NCI-H2081 treated with DMSO at 0.1 percent for 48 hours (cell line): Measurements from ENCODE around the gene CCDC102B.
"Not testable (repeated sequence)": the region's sequence is repeated elsewhere in the genome, so short reads cannot be mapped to it uniquely, and the experiment has no call there.

ENCODE experiments used
- DNase-seq: peaks from one replicate; lab custom pipeline; 2025; lab: John Stamatoyannopoulos, UW

The CCDC102B gene

DNA sequence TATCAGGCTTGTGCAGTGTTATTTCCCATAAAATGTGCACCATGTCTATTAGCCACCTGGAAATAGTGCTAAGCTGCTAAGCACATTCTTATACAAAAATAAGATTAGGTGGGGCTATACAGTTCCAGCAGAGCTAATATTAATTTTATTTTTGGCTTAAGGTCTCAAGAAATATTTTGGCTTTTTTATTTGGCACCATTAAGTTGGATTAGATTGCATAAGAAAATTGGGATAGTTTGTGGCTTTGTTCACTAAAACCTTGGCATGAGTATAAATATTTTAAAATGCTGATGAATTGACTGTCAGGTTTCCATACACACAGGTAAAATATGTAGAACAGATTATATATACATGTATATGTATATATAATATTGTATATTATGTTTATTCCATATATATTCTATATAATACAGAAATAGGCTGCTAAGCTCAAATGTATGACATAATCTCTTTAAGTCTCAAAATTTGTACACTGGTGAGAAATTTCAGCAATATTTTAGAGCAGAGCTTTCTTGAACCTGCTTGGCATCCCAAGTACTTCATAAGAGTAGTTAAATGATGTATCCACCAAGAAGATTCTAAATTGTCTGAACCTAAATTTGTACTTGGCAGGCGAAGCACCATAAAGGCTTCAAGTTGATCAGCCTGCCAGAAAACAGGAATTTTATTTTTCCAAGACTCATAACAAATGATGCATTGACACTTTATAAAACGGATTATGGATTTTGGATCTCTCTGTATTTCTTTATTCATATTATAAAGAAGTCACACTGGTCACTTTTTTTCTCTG lies 32.6 kb downstream of the CCDC102B start:
- no peak for DNase-seq

DNA sequence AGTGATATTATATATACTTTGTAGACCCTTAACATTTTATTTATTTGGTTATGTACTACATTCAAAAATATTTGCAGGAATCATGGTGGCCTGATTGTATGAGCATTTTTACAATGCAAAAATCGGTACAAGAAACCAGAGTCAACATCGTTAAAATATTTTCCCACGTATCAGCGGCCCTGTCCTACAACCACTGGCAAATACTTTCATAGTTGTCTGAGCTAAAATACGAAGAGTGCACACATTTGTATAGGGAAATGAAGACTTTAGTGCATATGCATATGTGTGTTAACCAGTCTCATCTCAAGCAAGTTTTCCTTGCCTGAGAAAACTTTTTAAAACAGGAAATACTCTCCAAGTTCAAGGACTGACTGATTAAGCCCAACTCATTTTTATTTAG lies 35.9 kb downstream of the CCDC102B start:
- DNase-seq, result no peak

DNA sequence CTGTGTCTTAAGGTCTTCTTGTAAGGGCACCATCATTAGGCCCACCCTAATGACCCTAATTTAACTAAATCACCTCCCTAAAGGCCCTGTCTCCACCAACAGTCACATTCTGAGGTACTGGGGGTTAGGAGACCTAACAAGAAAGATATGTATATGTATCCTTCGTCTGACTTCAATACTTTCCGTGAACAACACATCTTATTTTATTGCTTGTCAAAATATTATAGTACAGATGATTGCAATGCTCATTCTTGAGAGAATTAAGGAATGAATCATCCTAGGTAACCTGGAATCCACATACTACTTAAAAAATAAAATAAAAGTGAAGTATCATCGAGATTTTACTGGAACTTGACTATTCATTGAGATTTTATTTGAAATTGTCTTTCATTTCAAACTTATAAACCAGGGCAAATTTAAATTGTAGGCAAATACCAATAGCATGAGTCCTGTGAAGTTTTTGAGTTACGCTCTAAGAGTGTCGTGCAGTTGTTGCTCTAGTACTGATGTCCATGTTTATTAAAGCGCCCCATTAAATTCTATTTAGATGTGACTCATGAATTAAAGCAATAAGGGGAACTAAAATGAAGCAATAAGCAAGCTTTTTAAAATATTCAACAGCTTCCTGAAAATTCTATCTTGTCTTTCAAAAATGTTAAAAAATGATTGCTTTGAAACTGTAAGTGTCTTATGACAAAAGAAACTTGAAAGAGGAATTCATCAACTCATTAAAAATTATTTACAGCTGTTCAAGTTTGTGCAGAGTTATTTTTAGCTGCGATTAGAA lies 40.0 kb downstream of the CCDC102B start:
- no peak for DNase-seq

DNA sequence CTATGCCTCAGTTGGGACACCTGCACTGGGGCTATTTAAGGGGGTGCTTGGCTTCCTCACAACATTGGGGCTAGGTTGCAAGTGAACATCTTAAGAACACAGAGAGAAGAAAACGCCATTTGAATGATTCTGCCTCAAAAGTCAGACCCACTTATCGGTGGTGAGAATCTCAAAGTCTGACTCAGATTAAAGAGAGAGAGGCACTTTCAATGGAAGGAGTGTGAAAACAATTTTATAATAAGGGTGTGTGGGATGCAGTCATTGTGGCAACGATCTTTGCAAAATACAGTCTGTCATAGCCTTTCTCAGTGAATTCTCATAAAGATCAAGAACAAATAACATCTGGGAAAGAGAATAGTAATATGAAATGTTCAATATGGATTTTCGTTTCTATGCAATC lies 41.8 kb downstream of the CCDC102B start:
- DNase-seq, result no peak

DNA sequence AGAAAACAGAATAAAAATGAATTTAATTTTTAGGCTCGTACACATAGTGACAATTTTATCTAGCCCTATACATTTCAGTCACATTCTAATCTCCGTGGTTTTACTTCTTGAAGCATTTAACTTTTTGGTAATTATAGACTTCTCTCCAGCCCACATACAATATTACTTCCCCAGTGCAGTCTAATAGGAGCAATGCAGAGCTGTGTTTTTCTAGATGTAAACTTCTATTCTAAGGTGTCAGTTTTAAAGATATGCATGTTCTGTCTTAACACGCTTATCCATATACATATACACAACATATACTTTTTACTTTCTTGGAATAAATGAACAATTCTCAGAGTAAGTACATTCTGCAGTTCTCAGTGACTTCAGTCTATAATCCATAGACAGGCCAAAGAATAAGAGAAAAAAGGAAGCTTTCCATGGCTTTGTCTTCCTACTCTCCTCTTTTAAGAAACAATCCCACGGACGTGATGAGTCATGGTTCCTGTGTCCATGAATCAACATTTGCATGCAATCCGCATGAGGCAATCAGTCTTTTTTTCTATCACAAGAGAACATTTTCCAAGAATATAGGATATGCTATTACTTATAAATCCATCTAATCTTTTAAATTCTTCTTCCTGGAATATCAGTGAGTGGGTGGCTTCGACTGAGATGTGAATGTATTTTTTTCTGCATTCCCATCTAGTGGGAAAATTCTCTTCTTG lies 42.8 kb downstream of the CCDC102B start:
- no peak for DNase-seq

DNA sequence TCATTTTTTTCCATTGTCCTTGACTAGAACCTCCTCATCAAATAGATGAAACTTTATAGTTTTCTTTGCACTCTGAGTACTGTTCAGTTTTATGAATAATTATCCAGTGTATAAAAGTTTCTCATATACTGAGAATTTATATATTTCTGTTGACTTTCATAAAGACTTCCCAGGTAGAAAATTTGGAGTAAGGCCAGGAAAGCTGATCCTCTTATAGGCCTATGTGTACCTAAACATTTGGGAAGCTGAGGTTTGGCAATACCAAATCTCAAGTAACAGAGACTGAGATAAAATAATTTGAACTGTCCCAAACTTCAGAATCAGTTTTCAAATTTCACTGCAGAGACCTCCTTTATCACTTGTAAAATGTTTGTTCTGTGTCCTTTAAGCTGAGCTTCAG lies 43.4 kb downstream of the CCDC102B start:
- DNase-seq, result no peak

DNA sequence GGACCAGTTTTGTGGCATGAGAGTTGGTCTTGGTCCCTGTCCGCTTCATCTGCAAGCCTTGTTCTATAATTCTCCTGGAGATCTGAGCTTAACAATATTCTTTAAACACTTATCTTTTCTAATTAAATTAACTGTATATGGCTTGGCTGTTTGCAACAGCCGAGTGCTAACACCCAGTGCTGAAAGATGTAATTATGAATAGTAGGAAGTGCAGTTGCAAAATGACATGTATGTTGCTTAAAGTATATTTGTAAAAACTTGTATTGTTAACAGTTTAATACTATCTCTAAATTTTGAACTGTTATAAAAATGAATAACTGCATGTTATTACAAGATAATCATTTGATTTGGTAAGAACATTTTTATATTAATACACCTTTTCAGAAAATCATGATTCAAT lies 45.1 kb downstream of the CCDC102B start:
- DNase-seq, result no peak

DNA sequence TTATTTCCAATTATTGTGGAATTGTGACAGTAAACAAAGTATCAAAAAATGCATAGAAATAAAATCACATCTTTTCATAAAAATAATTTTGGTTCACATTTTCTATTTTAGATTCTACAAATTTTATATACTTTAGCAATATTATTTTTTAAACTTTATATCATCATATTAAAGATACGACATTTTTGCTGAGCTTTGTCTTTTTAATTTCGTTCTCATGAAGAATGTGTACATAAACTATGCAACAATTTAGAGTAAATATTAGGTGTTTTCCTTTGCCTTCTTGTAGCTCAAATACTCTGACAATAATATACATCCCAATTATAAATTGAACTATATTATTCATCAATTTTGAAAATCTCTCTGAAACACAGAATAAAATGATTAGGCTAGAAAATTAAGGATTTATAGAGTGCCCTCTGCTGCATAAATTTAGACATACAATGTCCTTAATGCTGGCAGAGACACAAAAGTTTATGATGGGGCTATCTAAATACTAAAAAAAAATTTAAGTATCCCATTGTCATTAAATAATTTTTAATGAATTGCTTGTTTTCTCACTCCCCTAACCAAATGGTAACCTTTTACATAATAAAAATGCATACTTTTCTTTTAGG lies 45.7 kb downstream of the CCDC102B start:
- no peak for DNase-seq

DNA sequence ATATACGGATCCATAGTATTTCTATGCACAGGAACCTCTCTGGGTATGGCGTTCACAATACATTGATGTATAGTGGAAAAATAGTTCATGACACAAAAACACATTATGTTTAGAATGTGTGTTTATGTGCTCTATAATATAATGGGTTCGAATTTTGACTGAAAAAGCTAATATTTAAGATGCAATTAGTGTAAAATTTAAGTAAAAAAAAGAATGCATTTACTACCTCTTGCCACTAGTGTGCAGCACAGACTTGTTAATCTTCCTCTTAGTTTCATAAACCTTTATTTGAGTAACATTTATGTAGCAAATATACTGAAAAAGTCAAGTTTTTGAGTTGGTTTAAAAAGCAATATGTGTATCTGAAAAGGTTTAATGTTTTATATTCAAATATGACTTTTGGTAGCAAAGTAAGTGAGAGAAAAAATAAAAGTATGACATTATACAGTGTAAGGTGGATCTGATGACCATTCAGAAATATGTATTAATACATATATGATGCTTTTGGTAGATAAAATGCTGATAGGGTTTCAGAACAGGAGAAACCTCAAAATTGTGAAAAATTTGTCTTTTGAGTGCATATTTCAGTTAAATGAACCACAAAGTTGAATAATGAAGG lies 49.4 kb downstream of the CCDC102B start:
- peak; percentile 21 for DNase-seq

DNA sequence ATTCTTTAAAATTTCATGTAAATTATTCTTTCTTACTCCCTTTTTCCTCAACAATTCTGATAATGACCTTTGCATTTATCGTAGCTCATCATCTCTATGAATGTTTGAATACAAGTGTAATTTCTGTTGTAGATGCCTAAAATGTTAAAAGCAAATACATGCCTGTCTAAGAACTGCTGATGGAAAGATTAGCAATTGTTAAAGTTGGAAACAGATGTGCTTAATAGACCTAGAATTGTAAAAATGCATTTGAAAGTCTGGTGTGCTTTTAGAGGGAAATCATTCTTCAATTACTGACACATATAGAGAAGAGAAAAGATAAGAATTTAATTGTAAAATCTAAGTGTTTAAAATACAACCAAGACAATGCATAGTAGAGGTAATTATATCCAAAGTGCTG lies 50.4 kb downstream of the CCDC102B start:
- no peak for DNase-seq

DNA sequence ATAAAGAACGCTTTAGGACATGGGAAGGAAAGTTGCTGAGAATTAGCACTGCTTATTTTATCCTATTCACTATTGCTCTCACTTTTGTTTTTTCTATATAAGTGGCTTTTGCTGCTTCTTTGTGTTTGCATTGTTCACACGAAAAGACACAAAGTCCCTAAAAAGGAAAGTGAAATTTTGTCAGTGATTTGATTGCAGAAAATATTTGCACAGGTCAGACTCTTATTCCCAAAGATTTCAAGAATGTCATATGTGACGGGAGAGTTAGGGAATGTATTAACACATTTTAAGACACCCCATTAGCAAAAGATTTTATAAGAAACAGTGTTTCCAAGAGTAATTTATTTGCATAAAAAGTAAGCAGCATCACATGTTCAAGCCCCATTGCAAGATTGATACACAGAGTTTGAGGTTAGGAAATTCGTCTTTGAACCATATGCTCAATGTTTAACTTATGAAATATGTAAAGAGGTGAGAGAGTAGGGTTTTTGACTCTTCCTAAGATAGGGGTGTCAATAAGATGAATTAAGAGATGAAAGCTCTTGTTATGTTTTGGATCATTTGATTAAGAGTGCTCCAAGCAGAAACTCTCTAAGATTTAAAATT lies 57.0 kb downstream of the CCDC102B start:
- no peak for DNase-seq

DNA sequence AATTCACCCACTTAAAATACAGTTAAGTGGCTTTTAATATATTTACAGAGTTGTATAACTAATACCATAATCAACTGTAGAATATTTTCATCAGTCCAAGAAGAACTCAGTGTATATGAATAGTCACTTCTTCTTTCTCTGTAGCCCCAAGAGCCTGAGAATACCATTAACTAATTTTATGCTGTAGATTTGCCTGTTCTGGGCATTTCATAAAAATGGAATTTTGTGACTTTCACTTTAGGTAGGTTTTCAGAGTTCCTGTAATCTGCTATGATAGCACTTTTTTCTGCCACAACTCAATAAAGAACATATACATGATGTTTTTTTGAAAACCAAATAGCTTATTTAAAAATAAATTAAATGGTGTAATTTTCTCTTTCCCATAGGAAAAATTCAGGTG lies 57.6 kb downstream of the CCDC102B start:
- DNase-seq, result no peak

DNA sequence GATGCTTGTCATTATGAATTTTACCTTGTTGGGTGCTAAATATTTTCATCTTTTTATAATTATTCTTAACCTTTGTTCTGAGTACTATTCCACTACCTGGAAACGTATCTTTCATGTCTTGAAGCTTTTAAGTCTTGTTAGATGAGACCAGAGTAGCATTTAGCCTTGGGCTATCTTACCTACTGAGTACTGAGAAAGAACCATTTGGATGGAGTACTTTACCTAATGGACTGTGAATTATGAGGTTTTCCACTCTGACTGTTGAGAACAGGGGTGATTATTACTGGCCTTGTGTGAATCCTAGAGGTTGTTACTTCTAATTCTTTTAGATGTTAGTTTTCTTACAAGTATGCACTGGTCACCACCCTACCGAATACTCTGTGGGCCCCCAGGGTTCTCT lies 63.5 kb downstream of the CCDC102B start:
- no peak for DNase-seq

DNA sequence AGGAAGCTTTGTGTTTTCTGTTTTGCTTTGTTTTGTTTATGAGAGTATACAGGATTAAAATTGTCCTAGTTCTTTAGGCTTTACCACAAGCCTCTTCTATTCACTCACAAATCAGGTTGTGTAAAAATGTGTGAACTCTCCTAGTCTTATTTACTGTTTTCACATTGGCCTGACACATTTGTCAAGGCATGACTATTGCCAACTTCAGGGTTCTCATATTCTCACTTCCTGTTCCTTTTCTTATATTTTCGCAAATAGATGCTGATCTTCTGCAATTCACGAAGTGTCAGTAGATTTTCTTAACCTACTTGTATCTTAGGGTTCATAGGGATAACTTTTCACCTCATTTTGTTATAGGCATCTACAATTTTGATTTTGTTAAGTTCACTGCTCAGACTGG lies 67.1 kb downstream of the CCDC102B start:
- DNase-seq, result no peak

DNA sequence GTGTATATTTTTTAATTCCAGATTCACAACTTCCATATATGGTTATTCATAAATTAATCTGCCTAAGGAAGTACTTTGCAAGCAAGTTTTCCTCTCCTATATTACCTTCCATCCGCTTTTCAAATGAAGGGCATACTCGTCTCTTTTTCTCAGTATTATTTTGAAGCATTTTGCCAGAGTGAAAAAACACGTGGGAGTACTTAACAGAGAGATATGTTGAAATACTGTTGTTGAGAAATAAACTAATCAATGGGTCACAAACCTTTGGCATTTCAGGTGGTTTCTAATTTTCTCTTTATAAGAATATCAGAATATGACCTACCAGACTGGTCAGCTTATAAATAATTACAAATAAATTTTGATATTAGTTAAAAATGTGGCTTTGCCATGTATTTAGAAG lies 67.6 kb downstream of the CCDC102B start:
- DNase-seq, result no peak

DNA sequence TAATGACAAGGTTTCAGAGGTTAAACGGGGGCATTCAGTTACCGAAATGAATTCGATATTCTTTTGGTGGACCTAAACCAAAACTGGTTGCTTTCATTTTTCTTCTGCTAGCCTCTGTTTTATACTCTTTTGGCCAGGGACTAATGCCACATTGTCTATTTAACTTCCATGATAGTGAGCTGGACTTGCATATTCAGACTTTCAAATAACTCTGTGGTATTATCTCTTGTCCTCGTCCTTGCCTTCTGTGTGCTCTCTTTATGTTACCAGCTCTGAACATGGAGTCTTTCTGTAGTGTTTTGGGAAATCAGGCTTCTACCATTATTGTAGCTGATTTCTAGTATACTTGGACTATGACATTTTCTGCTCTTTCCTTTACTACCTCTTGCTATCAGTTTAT lies 75.1 kb downstream of the CCDC102B start:
- DNase-seq, result no peak

DNA sequence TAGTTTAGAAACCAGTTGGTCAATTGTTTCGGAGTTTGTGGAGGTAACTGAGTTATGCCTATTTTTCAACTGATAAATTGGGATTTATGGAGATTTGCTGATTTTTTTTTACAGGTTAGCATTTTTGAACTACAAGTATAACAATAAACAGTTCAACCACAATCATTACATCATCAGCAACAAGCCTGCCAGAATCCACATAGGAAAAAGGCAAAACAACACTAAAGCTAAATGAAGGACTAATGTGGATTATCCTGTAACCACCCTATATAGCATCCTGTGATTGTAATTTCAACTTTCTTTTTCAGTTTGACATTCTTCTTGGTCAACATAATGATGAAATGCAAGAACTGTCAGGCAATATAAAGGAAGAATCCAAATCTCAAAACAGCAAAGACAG lies 76.5 kb downstream of the CCDC102B start:
- DNase-seq, result no peak

DNA sequence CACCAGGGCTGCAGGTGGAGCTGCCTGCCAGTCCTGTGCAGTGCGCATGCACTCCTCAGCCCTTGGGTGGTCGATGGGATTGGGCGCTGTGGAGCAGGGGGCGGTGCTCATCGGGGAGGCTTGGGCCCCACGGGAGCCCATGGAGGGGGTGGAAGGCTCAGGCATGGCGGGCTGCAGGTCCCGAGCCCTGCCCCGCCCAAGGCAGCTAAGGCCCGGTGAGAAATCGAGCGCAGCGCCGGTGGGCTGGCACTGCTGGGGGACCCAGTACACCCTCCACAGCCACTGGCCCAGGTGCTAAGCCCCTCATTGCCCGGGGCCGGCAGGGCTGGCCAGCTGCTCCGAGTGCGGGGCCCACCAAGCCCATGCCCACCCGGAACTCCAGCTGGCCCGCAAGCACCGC lies 82.1 kb downstream of the CCDC102B start:
- DNase-seq, result not testable (repeated sequence)

DNA sequence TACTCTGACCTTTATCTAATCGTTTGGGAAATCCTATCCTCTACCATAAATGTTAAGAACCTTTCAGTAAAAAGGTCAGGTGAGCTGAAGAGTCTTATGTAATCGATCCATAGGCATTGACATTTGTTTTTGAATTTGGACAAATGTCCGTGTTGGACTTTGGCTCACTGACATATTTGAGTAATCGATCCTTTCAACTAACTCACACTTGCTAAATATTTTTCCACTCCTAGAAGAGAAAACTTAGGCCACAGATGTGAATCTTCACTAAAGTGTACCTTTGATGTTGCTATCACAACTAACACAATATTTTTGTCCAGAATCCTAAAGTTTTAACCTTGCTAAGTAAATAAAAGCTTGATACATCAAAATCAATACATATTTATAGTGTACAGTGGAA lies 89.5 kb downstream of the CCDC102B start:
- no peak for DNase-seq

DNA sequence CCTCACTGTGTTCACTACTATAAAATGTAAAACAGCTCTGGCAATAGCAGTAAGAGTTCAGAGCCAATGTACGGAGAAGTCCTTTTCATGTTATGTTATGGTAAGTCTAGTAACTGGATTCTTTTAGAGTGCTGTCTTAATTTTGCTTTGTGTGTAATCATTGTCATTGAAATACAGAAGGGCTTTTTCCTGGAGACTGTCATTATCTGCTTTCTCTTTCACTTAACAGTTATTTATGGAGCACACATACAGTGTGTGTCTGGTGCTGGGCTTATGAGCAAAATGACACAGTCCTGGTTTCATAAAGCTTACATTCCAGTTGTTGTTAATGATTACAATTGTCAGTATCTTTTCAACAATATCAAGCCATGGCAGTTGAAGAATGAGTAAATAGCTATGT lies 95.5 kb downstream of the CCDC102B start:
- no peak for DNase-seq

DNA sequence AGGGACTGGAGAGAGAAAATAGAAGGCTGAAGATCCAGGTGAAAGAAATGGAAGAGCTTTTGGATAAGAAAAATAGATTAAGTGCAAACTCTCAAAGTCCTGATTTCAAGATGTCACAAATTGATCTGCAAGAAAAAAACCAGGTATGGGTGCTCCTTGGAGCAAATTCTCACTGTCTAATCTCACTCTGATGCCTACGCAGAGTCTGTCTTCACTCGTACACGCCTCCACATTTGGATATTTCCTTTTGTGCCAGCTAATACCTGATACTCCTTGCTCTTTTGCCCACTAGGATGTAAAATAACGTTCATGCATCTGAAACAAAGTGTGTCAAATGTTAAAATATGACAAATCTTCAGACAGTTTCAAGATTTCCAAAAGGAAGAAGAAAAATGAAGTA lies 99.4 kb downstream of the CCDC102B start:
- no peak for DNase-seq

DNA sequence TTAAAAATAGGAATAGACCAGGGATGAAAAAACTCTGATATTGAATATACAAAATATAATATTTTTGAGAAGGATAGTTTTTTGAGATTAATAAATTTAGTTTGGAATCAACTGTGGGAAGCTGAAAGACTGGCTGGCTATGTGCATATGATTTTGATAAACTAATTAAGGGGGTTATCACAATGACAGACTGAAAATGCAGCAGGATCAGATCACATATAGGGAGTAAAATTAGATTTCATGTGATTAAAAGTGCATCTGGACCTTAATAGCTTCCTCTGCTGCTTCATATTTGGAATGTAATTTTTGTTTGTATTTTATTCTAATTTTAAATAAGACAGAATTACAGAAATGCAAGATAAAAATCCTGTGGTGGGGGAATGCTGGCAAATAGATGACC lies 111.7 kb downstream of the CCDC102B start:
- no peak for DNase-seq
